Heart left ventricle (tissue), 13 donors: Measurements from ENCODE around the gene GNAQ.

Experiments
- POLR2A ChIP-seq, 2 donors: fragments of 450-650 bp; IDR thresholded peaks; one replicate each; pipeline ENCODE4 v1.6.1; 2017; ENCODE audit warnings: antibody characterized with exemption in 2 of 2, mild to moderate bottlenecking in 2 of 2, moderate library complexity in 2 of 2
- TF ChIP-seq, protein P1 (sequence below), 12 donors: fragments of 200-600 bp; sonication (generic) in 4 of 12; IDR thresholded peaks; one replicate each; pipeline versions ENCODE4 v1.5.0 to v1.8.0; 2018 to 2022; ENCODE audit warnings: antibody characterized with exemption in 12 of 12, mild to moderate bottlenecking in 5 of 12
- donor health status: ischemic (EF 13 %, LVEDD 7.1; RV severe dilation, severe dysfunction).
- donor health status: DM: no; HTN: yes; CAD: no.
- donor health status: DM: no; HTN: no; CAD: no.
- donor health status: ischemic (EF 25% LVEDD 6.9; RV normal size, moderate dysfunction).
- donor health status: ischemic (EF 25% LVEDD 5.7; RV mildly dilated, moderate dysfunction).
- donor health status: ischemic (EF 35%, LVEDD 5.7; RV mildly dilated, moderate dysfunction).
- donor health status: nonischemic (EF 11% LVEDD 7.7; RV severe dilation, severe dysfunction).
- donor health status: DM: yes; HTN: yes; CAD: no.
- donor health status: PGD.
- donor health status: ischemic (EF 29% LVEDD 5.4; RV normal size, mild dysfunction).
- donor health status: nonischemic (EF 23%, LVEDD 6.1; RV moderate dilation, normal function).

DNA sequence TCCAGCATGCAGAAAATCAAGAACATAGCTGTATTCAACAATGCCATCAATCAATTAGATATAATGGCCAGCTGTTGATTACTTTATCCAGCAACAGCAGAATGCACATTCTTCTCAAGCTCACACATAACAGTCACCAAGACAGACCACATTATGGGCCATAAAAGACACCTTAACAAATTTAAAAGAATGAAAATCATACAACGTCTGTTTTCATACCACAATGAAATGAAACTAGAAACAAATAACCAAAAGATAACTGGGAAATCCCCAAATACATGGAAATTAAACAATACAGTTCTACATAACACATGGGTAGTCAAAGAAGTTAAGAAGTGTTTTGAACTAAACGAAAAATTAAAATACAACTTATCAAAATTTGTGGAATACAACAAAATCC is 252.6 kb downstream of the GNAQ start:
- TF ChIP-seq, protein P1, sequence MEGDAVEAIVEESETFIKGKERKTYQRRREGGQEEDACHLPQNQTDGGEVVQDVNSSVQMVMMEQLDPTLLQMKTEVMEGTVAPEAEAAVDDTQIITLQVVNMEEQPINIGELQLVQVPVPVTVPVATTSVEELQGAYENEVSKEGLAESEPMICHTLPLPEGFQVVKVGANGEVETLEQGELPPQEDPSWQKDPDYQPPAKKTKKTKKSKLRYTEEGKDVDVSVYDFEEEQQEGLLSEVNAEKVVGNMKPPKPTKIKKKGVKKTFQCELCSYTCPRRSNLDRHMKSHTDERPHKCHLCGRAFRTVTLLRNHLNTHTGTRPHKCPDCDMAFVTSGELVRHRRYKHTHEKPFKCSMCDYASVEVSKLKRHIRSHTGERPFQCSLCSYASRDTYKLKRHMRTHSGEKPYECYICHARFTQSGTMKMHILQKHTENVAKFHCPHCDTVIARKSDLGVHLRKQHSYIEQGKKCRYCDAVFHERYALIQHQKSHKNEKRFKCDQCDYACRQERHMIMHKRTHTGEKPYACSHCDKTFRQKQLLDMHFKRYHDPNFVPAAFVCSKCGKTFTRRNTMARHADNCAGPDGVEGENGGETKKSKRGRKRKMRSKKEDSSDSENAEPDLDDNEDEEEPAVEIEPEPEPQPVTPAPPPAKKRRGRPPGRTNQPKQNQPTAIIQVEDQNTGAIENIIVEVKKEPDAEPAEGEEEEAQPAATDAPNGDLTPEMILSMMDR (IDR thresholded peaks at IDR 0.05) = no peak
- no peak for TF ChIP-seq POLR2A (IDR thresholded peaks at IDR 0.05)
